GM21515 (cell line): ENCODE measurements around the gene WDR47.
"Not testable (repeated sequence)": the region's sequence is repeated elsewhere in the genome, so short reads cannot be mapped to it uniquely, and the experiment has no call there.

Experiments used
- ATAC-seq: cut with Tn5 transposase; IDR thresholded peaks from one replicate; pipeline ENCODE4 v1.9.1; 2021; ENCODE audit not compliant: unreplicated experiment

The WDR47 gene

DNA sequence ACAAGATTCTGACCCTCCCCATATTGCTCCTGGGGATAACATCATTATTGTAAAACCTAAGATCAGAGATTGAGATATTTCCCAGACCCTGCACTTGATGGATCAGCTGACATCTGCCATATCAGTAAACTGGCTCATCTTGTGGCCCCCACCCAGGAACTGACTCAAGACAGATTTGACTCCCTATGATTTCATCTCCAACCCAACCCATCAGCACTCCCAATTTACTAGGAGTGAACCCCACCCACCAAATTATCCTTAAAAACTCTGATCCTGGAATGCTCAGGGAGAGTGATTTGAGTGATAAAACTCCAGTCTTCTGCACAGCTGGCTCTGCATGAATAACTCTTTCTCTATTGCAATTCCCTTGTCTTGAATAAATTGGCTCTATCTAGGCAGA, 72.6 kb downstream of the WDR47 start:
- ATAC-seq = no peak

- peak; percentile 94 for ATAC-seq
Observed at GRCh38 chr1:108963052-108963686, 78.7 kb downstream of the WDR47 start, which contains the start of gene CLCC1. Gene CLCC1, minus strand, starts transcription at chr1:108963484. Its CDS starts 13,047 bp downstream, at chr1:108950437.

DNA sequence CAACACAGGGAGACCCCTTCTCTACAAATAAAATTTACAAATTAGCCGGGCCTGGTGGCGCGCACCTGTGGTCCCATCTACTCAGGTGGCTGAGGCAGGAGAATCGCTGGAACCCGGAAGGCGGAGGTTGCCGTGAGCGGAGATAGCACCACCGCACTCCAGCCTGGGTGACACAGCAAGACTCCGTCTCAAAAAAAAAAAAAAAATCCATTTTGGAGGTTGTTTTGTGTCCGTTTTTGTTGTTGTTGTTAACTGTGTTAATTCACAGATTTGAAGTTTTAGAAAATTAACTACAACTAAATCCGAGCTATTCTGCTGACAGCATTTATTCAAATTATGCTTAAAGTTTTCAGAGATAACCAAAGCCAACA, 79.2 kb downstream of the WDR47 start:
- no peak for ATAC-seq

DNA sequence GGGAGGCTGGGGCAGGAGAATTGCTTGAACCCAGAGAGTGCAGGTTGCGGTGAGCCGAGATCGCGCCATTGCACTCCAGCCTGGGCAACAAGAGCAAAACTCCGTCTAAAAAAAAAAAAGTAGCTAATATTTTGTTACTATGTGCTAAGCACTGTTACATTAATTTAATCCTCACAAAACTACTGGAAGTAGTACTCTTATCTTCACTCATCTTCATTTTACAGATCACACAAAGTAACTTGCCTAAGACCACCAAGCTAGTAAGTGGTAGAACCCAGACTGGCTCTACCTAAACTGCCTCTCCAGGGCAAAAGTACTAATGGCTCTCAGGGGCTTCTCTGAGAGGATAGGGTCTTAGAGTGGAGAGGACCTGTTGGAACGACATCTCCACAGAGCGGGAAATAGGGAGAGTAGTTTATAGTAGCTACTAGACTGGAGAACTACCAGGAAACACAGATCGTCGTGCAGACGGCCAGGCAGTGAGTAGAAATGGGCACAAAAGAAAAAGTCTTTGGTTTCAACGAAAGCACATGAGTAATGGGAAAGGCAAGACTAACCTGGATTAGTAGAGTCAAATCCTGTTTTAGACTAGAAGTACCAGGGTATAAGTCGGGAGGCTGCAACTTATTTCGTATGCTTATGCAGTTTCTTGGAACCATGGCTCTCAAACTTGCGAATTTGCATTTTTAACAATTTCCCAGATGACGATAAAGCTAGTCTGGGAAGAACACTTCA, 80.0 kb downstream of the WDR47 start:
- no peak for ATAC-seq

DNA sequence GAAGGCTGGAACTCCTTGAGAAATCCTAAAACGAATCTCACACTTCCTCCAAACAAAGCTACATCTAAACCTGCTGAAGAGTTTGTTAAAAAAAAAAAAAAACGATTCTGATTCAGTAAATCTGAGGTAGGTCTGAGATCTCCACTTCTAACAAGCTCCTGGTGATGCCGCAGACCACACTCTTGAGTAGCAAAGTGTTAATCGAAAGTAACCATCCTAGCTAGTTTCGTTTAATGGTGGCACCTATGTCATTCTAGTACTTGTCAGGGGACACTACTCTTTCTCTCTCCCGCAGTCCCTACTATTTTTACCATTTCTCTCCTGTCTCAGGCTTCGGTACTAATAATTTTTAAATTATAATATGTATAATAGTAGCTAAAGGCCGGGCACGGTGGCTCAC, 80.7 kb downstream of the WDR47 start:
- ATAC-seq = no peak

DNA sequence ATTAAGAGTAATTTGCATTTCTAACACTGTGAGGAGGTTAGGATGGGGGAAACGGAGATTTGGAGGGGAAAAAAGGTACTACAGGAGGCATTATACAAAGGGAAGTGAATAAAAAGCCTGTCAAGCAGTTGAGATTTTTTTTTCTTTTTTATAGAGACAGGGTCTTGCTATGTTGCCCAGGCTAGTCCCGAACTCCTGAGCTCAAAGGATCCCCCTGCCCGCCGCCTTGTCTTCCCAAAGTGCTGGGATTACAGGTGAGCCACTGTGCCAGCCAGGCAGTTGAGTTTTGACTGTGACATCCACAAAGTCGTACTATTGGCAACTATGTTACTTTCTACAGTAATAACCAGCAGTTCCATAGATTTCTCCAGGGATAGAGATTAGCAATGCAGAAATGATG, 81.2 kb downstream of the WDR47 start:
- no peak for ATAC-seq

DNA sequence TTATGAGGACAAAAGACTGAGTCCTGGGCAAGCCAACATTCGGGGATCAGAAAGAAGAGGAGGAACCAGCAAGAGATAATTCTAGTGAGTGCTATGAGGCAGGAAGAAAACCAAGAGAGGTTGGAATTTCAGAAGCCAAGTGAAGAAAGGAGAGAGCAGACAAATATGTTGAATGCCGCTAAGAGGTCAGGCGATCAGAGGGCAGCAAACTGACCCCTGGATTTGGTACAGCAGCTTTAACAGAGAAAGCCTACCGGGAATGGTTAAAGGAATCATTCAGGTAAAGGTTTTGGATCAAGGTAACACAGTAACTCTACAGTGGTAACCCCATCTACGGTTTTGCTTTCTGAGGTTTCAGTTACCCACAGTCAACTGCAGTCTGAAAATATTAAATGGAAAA, 84.0 kb downstream of the WDR47 start:
- ATAC-seq = no peak

DNA sequence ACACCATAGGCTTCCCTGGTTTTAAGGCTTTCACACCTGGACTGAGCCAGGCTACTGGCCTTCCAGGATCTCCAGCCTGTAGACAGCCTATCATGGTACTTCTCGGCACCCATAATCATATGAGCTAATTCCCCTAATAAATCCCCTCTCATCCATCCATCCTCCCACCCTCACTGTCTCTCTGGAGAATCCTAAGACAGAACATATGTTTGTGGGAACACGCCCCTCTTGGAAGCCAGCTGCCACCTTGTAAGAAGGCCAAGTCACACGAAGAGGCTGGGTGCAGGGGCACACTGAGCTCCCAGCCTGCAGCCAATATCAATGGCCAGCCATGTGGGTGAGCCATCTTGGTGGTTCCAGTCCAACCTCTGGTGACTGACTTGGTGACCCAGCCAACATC, 86.0 kb downstream of the WDR47 start:
- no peak for ATAC-seq

GRCh38 chr1:108955111-108955510, 86.8 kb downstream of the WDR47 start:
- no peak for ATAC-seq

DNA sequence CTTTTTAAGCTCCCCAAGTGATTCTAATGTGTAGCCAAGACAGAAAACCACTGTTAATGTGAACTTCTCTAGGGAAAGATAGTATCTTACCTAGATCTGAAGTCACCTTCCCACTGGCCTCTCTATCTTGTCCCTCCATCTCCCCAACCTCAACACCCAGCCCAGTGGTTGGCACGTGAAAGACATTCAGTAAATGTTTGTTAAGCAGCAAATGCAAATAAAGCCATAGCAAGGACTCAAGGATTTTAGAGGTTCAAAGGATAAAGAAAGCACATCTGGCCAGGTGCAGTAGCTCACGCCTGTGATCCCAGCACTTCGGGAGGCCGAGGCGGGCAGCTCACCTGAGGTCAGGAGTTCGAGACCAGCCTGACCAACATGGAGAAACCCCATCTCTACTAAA, 88.5 kb downstream of the WDR47 start:
- no peak for ATAC-seq

DNA sequence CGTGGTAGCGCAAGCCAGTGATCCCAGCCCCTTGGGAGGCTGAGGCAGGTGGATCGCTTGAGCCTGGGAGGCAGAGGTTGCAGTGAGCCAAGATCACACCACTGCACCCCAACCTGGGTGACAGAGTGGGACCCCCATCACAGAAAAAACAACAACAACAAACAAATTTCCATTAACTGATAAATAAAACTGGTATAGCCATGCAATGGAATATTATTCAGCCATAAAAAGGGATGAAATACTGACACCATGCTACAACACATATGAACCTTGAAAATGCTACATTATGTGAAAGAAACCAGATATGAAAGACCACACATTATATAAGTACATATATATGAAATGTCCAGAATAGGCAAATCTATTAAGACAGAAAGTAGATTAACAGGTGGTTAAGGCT, 90.7 kb downstream of the WDR47 start:
- no peak for ATAC-seq

DNA sequence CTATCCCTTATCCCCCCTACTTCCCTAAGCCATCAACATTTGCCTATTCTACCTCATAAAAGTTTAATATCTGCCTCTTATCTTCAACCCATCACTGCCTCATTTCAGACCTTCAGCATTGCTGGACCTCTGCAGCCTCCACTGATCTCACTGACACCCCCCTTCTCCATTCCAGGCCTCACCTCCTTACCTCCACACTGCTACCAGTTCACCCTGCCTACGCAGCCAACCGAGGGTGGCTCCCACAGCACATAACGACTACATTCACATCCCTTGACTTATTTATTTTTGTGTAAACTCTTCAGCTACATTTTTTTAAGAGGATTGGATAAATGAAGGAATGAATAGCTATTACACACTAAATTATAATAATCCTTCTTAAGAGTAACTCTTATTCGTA, 92.9 kb downstream of the WDR47 start:
- no peak for ATAC-seq

DNA sequence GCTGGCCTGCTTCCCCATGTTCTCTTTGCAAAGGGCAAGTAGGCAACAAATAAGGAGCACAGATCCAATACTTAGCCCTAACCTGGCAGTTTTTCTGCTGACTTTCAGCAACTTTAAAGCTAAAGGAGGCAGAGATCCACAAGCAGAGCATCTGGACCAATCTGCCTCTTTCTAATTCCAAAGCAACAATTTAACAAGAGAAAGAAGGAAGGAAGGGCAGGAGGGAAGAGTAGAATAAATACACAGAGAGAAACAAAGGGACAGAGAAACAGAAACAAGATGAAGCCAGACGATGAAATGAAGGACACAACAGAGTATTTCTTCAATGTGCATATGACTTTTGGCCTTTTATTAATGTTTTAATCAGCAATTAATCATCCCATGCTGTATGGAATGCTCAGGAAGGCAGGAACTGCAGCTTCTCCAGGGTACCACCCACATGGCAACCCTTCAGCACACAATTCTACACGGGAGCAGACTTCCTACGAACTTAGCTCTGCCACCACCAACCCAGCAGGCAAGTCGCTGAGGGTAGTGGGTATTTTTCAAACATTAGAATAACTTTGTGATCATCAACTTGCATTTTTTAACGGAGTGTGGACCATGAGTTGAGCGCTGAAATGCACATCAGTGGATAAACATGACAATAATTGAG, 93.9 kb downstream of the WDR47 start:
- ATAC-seq = no peak

DNA sequence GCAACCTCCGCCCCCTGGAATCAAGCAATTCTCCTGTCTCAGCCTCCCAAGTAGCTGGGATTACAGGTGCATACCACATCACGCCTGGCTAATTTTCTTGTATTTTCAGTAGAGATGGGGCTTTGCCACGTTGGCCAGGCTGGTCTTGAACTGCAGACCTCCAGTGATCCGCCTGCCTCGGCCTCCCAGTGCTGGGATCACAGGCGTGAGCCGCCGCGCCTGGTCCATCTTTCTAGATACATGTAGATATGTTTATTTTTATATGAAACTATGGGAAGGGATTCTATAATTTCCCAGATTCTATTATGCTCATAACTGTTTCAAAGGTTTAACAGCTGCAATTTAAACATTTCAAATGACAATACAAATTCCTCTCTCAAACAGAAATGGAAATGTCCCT, 105.7 kb downstream of the WDR47 start:
- no peak for ATAC-seq

DNA sequence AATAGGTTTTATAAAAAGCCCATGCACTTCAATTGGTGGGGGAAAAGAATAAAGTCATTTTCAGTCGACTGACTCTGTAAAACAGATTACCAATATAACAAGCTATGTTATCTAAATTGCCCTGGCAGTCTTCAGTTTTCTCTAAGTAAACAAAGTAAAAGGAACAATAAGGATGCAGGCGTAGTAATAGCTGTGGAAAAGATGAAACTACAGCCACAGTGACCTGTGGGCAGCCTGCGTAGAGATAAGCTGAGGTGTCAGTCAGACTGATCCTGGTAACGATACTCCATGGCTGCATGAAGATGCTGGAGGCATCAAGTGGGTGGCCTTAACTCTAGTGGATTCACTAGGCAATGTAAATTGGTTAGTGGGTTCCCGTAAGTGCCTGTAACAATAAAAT, 108.0 kb downstream of the WDR47 start:
- ATAC-seq = no peak

DNA sequence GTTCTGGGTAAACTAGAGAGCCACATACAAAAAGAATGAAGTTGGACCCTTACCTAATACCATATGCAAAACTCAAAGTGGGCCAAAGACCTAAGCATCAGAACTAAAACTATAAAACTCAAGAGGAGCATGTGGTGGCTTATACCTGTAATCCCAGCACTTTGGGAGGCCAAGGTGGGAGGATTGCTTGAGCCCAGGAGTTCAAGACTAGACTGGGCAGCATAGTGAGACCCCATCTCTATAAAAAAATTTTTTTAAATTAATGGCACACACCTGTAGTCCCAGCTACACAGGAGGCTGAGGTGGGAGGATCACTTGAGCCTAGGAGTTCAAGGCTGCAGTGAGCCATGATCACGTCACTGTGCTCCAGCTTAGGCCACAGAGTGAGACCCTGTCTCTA, 114.3 kb downstream of the WDR47 start:
- ATAC-seq = not testable (repeated sequence)

DNA sequence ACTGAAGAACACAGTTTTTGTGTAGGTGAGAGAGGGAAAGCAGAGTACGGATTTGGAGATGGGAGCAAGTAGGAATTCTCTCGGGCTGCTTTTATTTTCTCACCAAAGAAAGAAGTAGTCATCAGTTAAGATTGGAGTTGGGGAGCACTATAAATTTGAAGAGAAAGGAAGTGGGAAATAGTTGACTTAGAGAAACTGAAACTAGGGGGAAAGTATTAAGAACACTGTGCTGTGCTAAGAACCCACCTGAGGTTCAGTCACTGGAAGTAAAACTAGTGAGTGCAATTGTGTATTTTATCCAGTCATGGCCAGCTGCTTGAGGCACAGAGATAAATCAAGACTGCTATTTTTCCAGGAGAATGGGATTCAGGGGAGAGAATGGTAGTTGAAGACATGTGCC, 116.0 kb downstream of the WDR47 start:
- no peak for ATAC-seq
